GM12891 (cell line): ENCODE results near the gene CCDC195.

Experiments used
- POLR2A ChIP-seq: IDR thresholded peaks from 2 replicates; pipeline ENCODE4 v1.6.1; 2011; ENCODE audit warnings: low read depth, low read length, control low read depth
- TAF1 ChIP-seq: IDR thresholded peaks from 2 replicates; pipeline ENCODE4 v1.6.1; 2011; ENCODE audit warnings: low read depth, low read length, control low read depth

DNA sequence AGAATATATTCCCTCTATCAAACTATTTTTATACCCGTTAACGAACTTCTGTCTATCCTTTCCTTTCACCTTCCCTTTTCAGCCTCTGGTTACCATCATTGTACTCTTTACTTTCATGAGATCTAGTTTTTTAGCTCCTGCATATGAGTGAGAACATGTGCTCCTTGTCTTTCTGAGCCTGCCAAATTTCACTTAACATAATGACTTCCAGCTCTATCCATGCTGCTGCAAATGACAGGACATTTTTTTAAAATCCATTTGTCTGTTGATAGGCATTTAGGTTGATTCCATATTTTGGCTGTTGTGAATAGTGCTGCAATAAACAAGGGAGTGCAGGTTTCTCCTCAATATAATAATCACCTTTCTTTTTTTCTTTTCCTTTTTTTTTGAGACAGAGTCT lies 8.2 kb upstream of the CCDC195 start:
- no peak for TF ChIP-seq TAF1
- TF ChIP-seq POLR2A, result no peak
